ENCODE data around the gene MGST3.
"Not testable (repeated sequence)": the region's sequence is repeated elsewhere in the genome, so short reads cannot be mapped to it uniquely, and the experiment has no call there.

MGST3 gene

DNA sequence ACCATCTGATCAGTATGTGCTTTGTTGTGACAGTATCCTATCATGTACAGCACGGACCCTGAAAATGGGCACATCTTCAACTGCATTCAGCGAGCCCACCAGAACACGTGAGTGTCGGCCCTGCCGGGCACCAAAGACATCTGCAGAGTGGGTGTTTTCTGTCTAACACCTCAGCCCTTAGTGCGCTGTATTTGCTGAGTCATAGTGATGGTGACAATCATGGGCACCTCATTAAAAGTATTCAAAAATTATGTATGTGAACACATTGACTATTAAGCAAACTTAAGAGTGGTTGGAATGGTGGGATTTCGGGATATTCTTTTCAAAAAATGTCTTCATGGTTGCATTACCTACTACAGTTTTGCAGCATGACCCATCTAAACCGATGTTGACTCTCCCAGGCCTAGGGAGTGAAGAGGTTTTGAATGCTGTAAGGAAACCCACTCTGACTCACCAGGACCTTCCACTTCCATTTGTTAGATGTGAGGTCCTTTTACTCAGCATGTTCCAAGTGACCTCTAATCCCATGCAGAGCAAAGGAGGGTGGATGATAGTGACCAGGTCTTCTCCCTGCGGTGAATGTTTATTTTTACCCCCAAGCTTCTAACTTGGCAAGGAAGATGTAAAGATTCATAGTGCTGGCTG is 20.1 kb downstream of the MGST3 start:
- DNase-seq (ENCODE audit: low read depth, low spot score): no peak

DNA sequence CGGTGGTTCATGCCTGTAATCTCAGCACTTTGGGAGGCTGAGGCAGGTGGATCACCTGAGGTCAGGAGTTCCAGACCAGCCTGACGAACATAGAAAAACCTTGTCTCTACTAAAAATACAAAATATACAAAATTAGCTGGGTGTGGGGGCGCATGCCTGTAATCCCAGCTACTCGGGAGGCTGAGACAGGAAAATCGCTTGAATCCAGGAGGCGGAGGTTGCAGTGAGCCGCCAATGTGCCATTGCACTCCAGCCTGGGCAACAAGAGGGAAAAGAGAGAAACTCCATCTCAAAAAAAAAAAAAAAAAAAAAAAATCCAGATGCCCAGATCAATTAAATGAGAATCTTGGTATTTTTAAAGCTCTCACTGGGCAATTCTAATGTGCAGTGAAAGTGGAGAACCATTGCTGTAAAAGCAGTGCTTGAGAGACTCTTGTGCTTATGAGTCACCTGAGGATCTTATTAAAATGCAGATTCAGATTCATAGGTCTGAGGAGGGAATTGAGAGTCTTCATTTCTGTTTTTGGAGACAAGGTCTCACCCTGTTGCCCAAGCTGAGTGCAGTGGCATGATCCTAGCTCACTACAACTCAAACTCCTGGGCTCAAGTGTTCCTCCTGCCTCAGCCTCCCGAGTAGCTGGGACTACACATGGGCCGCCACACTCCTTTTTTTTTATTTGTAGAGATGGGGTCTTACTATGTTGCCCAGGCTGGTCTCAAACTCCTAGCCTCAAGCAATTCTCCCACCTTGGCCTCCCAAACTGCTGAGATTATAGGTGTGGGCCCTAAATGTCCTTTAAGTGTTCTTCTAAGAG is 27.9 kb downstream of the MGST3 start:
- not testable (repeated sequence) for DNase-seq (ENCODE audit: low read depth, low spot score)

DNA sequence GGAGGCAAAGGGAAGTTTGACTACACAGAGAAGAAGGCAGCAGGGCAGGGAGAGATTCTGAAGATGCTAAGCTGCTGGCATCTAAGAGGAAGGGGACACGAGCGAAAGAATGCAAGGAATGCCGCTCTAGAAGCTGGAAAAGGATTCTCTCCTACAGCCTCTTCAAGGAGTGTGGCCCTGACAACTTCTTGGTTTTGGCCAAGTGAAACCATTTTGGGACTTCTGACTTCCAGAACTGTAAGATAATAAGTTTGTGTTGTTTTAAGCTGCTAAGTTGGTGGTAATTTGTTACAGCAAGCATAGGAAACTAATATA is 28.5 kb downstream of the MGST3 start:
- no peak for DNase-seq (ENCODE audit: low read depth, low spot score)

DNA sequence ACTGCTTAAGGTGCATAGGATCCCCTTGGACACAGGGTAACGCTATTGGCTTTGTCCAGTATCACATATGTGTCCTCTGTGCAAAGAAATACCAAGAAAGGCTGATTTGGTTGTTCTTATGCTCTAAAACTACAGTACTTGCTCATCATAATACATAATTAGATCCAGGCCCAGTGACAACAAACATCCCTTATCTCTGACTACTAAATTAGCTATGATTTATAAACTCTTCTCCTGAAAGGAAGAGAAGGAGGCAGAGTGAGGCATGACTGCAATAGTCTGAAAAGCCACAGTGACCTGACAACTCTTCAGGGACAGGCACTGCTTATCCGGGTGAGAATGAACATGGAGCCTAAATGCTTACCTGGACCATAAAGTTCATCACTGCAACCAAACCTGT is 30.7 kb downstream of the MGST3 start:
- no peak for DNase-seq (ENCODE audit: low read depth, low spot score)

DNA sequence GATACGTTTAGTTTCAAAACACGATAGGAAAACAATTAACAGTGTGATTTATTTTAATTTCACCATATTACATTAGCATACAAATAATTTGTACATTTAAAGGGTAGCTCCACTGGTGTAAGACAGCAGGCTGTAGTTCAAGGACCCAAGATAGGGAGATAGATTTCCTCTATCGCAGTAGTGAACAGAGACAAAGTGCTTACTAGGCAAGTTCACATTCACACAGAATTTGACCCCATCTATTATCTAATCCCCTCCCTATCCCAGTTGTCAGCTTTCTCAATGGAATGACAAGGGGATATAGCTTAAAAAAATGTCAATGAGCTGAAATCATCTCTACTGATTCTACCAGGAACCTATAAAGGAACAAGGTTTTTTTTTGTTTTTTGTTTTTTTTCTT is 31.2 kb downstream of the MGST3 start:
- no peak for DNase-seq (ENCODE audit: low read depth, low spot score)

DNA sequence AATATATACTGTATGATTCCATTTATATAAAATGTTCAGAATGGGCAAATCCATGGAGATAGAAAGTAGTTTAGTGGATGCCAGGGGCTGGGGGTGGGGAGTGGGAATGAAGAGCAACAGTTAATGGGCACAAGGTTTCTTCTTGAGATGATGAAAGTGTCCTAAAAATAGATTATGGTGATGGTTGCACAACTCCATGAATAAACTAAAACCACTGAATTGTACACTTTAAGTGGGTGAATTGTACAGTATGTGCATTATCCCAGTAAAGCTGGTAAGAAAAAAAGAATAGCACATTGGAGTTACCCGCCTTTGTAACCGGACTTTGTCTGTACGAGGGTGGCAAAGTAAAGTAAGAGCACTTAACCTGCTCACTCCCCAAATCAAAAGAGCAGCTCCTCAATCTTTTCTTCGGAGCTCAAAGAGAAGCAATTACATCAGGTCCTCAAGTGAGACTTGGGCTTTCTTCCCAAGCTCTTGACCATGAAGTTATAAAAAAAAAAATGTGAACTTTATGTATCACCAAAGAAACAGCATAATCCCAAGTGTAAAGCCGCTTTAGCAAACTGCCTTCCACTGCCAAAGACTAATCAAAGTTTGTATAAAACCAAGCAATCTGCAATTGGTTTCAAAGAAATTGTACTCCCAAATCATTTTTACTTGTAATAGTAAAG is 35.3 kb downstream of the MGST3 start:
- no peak for DNase-seq (ENCODE audit: low read depth, low spot score)

DNA sequence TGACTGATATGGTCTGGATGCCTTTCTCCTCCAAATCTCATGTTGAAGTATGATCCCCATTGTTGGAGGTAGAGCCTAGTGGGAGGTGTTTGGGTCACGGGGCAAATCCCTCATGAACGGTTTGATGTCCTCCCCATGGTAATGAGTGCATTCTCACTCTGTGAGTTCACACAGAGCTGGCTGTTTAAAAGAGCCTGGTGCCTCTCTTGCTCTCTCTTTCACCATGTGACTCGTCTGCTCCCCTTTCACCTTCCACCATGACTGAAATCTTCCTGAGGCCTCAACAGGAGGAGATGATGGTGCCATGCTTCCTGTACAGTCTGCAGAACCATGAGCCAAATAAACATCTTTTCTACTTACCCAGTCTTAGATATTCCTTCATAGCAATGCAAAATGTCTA is 37.1 kb downstream of the MGST3 start:
- no peak for DNase-seq (ENCODE audit: low read depth, low spot score)

DNA sequence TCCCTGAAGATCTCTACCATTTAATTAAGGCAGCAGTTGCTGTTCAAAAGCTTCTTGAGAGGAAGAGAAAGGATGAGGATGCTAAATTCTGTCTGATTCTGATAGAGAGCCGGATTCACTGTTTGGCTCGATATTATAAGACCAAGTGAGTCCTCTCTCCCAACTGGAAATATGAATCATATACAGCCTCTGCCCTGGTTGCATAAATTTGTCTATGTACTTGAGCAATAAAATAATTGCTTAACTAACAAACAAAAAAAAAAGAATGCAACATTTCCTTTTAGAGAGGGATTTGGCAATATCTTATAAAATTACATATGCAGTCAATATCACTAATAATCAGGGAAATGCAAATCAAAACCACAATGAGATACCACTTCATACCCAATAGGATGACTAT is 40.5 kb downstream of the MGST3 start:
- DNase-seq (ENCODE audit: low read depth, low spot score): no peak

DNA sequence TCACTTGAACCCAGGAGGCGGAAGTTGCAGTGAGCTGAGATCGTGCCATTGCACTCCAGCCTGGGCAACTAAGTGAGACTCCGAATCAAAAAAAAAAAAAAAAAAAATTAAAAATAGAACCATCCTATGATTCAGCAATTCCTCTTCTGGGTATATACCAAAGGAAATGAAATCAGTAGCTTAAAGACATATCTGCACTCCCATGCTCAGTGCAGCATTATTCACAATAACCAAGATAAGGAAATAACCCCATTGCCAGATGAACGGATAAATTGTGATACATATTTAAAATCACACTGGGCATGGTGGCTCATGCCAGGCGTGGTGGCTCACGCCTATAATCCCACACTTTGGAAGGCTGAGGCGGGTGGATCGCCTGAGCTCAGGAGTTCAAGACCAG is 43.6 kb downstream of the MGST3 start:
- no peak for DNase-seq (ENCODE audit: low read depth, low spot score)

DNA sequence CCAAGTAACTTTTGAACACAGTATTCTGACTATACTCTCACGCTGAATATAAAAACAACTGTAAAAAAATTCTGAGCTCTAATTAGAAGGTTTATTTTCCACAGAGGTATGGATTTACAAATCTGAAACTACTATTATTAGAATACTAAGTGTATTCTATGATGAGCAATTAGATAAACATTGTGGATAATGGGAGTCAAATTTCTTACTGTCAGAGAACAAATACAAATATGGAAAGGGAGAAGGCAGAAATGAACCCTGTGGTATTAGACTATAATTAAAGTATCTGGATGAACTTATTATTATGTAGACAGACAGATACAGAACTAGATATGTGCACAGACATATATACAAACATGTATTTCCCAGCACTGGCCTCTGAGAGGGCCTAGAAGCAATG is 44.8 kb downstream of the MGST3 start:
- no peak for DNase-seq (ENCODE audit: low read depth, low spot score)

DNA sequence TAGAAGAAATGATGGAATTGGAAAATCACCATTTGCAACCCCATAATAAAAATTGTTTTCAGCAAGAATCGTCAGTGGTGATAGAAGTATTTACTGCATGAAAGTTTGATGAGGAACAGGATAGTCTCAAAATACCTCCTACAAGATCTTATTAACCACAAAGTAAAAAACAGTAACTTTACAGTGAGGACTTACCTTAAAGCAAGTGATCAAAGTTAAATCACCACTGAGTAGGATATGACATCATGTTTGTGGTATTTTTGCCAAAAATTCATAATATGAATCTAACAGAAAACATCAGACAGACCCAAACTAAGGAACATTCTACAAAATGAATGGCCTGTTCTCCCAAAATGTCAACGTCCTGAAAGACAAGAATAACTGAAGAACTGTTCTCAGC is 47.5 kb downstream of the MGST3 start:
- DNase-seq (ENCODE audit: low read depth, low spot score): no peak

DNA sequence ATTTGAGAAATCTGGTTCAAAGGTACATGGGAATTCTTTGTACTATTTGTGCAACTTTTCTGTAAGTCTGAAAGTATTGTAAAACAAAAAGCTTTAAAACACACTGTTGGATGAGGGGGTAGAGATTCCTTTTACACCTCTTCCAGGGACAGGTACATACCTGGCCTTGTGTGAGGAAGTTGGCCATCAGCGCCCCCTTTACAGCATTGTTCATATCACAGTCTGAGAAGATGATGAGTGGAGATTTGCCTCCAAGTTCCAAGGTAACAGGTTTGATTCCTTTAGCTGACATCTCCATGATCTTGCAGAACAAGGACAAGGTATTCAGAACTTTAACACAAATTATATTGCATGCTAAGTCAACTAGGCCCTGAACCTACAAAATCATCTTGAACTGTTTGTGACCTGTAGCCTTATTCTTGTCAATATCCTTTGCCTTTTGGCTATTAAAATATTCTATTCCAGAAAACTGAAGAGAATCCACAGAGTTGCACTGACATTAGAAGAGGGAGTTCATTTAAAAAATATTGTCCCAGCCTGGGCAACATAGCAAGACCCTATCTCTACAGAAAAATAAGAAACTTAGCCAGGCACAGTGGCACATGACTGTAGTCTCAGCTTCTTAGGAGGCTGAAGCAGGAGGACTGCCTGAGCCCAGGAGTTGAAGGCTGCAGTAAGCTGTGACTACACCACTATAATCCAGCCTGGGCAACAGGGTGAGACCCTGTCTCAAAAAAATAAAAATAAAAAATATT is 48.4 kb downstream of the MGST3 start:
- no peak for DNase-seq (ENCODE audit: low read depth, low spot score)

DNA sequence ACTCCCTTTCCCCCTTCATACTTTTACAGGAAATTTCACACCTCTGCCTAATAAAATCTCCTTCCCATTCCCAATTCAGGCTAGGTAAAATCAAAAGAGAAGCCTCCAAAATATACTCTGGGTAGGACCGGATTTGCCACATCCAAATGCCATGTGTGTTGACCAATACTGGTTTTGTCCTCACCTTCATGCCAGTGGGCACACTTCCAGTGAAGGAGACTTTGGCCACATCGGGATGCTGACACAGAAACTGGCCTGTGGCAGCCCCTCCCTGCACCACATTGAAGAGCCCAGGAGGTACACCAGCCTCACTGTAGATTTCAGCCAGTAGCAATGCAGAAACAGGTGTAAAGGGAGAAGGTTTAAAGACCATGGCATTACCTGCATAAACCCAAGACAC is 49.3 kb downstream of the MGST3 start:
- no peak for DNase-seq (ENCODE audit: low read depth, low spot score)

DNA sequence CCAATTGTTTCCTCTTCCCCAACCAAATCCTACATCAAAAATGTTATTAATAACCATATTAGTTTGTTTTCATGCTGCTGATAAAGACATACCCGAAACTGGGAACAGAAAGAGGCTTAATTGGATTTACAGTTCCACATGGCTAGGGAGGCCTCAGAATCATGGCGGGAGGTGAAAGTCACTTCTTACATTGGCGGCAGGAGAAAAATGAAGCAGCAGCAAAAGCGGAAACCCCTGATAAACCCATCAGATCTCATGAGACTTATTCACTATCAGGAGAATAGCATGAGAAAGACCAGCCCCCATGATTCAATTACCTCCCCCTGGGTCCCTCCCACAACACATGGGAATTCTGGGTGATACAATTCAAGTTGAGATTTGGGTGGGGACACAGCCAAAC is 49.7 kb downstream of the MGST3 start:
- not testable (repeated sequence) for DNase-seq (ENCODE audit: low read depth, low spot score)

DNA sequence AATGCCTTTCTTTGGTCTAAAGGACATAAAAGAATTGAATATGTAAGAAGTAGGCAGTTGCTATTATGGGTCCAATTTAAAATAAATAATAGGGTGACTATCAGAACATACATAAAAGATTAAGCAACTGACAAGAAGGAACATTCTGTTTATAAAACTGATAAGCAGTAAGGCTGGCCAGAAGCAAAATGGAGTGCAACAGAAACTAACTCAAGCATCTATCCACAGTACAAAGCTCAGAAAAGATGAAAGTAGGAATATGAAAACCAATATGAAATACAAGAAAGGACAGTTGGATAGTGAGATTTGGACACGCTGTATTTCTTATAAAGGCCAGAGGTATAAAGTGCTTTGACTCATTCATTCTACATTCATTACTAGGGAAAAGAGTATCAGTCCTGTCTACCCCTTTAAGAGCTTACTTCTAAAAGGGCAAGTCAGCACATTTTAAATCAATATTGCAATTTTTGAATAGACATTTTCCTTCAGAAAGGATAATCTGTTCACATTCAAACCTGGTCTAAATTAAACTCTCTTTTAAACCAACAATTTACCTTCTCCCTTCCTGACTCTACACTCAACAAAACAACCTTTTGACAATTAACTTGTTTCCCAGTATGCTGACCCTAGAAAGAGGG is 52.9 kb downstream of the MGST3 start:
- DNase-seq (ENCODE audit: low read depth, low spot score): no peak

DNA sequence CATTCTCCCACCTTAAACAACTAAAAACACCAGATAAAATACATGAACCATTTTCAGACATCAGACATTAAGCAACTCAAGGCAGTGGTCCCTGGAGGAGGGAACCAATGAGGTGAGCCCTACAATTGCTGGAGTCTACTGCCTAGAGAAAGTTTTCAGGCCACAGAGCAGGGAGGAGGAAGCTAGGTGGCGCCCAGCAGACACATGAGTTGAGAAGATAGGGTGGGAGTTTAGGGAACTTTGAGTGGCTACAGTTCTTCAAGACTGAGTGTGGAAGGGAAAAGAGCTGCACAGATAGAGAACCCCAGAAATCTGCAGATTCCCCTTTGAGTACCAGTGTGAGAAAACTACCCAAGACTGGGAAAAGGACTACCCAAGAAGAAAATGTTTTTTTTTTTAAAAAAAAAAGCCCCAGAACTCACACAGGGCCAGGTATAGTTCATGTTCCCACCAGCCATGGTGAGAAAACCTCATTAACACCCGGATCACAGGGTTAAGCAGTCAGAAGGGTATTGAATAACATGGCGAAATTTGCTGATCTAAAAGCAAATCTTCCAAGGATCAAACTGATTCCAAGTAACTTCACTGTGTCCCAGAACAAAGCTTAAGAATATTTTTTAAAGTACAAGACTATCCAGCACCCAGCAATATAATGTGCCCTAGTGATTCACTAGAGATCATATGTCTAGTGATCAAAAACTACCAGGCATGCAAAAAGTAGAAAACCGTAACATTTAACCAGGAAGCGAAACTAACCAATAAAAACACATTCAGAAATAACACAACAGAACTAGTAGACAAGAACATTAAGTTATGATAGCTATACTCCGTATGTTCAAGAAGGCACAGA is 55.3 kb downstream of the MGST3 start:
- no peak for DNase-seq (ENCODE audit: low read depth, low spot score)

DNA sequence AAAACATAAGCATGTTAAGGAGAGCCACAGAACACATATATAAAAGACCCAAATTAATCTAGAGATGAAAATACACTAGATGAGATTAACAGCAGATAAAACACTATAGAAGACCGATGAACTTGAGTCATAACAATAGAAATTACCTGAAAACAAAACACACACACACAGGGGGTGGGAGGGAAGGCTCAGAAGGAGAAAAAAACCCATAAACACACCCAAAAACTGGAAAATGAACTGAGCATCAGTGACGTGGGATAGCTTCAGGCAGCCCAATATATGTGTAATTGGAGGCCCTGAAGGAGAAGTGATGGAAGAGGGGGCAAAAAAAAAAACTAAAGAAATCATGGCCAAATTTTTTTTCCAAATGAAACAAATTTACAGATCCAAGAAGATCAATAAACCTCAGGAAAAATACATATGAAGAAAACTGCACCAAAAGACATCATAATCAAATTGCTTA is 56.0 kb downstream of the MGST3 start:
- DNase-seq (ENCODE audit: low read depth, low spot score): no peak

DNA sequence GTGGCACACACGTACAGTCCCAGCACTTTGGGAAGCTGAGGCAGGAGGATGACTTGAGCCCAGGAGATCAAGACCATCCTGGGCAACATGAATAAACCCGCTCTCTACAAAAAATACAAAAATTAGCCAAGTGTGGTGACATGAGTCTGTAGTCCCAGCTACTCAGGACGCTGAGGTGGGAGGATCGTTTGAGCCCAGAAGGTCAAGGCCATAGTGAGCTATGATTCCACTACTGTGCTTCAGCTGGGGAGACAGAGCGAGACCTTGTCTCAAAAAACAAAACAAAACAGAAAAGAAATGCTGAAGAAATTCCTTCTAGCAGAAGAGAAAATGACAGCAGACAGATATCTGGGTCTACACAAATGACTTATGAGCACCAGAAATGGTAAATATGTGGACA is 57.0 kb downstream of the MGST3 start:
- DNase-seq (ENCODE audit: low read depth, low spot score): no peak

DNA sequence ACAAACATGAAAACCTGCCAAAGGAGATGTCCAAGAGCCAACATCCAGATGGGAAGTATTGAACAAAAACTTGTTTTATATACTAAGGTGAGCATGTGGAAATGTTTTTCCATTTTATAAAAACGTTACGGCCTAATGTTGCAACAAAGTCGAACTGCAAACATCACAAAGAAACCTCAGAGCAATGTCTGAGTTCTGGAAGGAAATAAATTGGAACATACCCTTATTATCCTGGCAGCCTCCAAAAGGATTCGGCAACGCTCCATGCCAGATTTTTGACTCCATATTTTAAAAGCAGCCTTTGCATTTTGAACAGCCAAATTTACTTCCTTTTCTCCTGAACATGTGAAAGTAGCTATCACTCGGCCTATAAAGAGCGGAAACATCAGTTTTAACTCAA is 64.0 kb downstream of the MGST3 start:
- DNase-seq (ENCODE audit: low read depth, low spot score): no peak

DNA sequence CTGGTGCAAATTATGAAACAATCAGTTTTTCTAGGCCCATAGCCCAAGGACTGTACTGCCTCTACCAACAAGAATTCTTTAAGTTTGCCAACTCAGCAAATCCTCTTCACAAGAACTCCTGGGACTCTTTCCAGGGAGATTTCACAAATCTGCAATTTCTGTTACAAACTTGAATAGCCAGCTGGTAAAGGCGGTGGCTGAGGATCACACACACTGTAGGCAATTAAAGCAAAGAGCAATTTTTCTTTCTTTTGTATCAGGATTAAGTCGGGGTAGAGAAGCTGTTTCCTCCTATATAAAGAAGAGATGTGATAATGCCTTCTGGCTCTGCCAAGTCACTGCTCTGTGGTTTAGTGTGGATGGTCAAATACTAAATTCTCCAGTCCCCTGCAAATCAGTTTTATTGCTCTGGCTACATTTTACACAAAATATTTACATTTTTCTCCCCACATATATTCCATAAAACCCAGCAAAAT is 65.6 kb downstream of the MGST3 start:
- DNase-seq (ENCODE audit: low read depth, low spot score): no peak

DNA sequence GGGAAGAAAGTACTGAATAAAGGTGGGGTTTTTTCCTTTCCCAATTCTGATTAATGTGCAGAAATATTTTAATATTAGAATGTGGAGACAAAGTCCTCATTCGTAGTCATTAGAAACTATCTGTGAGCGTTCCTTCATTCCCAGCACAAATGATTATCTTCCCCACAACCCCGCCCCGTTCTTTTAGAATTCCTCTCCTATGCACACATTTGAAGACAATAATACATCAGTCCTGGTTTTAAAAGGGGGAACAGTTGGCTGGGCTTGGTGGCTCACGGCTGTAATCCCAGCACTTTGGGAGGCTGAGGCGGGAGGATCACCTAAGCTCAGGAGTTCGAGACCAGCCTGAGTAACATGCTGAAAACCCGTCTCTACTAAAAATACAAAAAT is 66.5 kb downstream of the MGST3 start:
- no peak for DNase-seq (ENCODE audit: low read depth, low spot score)
